ENCODE measurements around the gene PRPF19. TPM values are rescaled to one million over a fixed set of nuclear protein-coding genes. Genes with fewer than 3 reads are reported as not detected.
"Not testable (repeated sequence)": the region's sequence is repeated elsewhere in the genome, so short reads cannot be mapped to it uniquely, and the experiment has no call there.

The PRPF19 gene
- total RNA-seq, 1 donor from 2014 or later = 70.6 TPM

GRCh38 chr11:60923326-60923725 lies 16.9 kb upstream of the PRPF19 start:
- DNase-seq (ENCODE audit: low spot score) = no peak

GRCh38 chr11:60922906-60923305 lies 16.5 kb upstream of the PRPF19 start:
- no peak for DNase-seq (ENCODE audit: low spot score)

DNA sequence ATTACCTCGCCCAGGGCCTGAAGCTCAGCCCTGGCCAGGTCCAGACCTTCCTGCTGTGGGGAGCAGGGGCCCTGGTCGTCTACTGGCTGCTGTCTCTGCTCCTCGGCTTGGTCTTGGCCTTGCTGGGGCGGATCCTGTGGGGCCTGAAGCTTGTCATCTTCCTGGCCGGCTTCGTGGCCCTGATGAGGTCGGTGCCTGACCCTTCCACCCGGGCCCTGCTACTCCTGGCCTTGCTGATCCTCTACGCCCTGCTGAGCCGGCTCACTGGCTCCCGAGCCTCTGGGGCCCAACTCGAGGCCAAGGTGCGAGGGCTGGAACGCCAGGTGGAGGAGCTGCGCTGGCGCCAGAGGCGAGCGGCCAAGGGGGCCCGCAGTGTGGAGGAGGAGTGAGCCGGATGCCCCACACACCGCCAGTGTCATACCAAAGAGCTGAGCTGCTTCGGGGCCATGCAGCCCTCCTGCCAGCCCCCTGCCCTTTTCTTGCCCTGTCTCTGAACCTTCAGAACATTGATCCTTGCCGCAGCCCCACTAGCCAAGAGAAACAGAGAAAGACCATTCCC lies 15.5 kb upstream of the PRPF19 start:
- no peak for DNase-seq (ENCODE audit: low spot score)

DNA sequence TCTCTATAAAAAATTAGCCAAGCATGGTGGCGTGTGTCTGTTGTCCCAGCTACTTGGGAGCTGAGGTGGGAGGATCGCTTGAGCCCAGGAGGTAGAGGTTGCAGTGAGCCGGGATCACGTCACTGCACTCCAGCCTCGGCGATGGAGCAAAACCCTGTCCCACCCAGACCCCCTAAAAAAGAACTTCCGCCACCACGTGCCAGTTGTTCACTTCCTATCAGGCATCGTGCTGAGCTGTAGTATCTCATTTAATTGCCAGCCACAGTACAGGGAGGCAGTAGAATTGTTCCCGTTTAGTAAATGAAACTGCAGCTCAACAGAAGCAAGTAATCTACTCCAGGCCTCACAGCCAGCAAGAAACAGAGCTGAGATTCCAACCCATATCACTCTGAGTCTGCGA lies 14.9 kb upstream of the PRPF19 start:
- DNase-seq (ENCODE audit: low spot score) = no peak

- DNase-seq (ENCODE audit: low spot score) = no peak
Observed at GRCh38 chr11:60919956-60920355, 13.6 kb upstream of the PRPF19 start.

DNA sequence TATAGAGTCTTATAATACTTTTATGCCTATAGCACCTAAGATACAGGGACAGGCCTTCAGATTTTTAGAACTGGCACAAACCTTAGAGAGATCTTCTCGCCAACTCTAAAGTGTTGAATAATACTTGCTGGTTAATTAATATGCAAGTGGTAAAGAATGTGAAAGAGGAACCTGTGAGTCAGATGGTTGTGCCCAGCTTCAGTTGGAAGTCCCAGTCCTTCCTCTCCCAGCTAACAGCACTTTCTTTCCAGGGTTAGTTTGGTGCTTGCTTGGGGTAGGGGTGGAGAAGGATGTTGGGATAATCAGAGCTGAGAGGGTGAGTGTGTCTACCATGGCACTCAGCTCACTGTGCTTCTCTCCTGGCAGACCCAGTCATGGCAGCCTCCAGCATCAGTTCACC lies 12.9 kb upstream of the PRPF19 start:
- DNase-seq (ENCODE audit: low spot score) = no peak

GRCh38 chr11:60918939-60919265 lies 12.5 kb upstream of the PRPF19 start:
- no peak for DNase-seq (ENCODE audit: low spot score)

DNA sequence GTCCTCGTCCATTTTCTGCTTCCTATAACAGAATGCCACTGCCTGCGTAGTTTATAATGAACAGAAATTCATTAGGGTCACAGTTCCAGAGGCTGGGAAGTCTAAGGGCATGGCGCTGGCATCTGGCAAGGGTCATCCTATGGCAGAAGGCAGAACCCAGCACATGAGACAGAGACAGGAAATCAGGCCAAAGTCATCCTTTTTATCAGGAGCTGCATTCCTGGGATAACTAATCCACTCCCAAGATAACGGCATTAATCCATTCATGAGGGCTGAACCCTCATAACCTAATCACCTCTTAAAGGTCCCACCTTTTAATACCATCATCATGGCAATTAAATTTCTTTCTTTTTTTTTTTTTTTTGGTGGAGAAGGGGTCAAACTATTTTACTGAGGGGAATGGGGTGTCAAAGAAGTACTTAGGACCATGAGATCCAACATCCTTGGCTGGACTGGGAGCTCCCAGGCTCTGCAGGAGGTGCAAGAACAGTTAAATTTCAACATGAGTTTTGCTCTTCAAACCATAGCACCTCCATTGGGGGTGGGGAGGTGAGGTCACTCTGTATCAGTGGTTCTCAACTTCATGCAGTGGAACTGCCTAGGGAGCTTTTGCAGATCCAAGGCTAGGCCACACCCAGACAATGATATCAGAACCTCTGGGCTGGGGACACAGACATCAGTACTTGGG lies 12.0 kb upstream of the PRPF19 start:
- no peak for DNase-seq (ENCODE audit: low spot score)

GRCh38 chr11:60917267-60917666 lies 10.9 kb upstream of the PRPF19 start:
- no peak for DNase-seq (ENCODE audit: low spot score)

GRCh38 chr11:60916669-60917206 lies 10.4 kb upstream of the PRPF19 start:
- no peak for DNase-seq (ENCODE audit: low spot score)

- DNase-seq (ENCODE audit: low spot score) = peak; percentile 54
Observed at GRCh38 chr11:60915248-60915914, 9.0 kb upstream of the PRPF19 start.

- DNase-seq (ENCODE audit: low spot score) = no peak
Observed at GRCh38 chr11:60914633-60915247, 8.4 kb upstream of the PRPF19 start.

- DNase-seq (ENCODE audit: low spot score) = peak; percentile 89
Observed at GRCh38 chr11:60913793-60914632, 7.6 kb upstream of the PRPF19 start, which contains the start of gene TMEM109. Gene TMEM109, plus strand, starts transcription at chr11:60914158. Its CDS starts 5,536 bp downstream, at chr11:60919694.

DNA sequence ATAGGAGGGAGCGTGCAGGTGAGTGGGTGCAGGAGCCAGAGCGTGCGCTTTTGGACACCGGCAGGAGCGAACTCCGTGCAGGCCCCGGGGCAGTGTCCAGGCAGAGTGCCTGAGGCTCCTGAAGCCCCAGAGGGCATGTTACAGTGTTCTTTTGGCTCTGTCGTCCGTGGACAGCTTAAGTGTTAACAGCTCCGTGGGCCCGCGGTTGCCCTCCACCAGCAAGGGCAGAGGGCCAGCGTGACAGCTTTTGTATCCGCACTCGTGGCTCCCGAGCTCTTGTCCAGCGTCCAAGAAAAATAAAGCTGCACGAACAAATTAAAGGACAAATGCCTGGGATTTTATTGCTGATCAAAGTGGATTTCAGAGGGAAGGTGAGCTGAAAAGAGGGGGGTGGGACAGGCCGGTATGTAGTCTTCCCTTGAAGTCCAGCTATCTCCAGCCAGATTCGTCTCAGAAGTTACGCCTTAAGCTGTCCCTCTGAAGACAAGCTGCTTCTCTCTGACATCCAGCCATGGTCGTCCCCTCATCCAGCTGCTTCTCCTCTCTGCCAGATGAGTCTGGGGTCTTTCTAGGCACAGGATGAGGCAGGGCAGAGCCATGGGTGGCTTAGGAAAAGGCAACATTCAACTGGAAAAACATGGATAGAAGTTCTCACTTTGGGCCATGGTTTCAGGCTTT lies 6.6 kb upstream of the PRPF19 start:
- DNase-seq (ENCODE audit: low spot score) = no peak

DNA sequence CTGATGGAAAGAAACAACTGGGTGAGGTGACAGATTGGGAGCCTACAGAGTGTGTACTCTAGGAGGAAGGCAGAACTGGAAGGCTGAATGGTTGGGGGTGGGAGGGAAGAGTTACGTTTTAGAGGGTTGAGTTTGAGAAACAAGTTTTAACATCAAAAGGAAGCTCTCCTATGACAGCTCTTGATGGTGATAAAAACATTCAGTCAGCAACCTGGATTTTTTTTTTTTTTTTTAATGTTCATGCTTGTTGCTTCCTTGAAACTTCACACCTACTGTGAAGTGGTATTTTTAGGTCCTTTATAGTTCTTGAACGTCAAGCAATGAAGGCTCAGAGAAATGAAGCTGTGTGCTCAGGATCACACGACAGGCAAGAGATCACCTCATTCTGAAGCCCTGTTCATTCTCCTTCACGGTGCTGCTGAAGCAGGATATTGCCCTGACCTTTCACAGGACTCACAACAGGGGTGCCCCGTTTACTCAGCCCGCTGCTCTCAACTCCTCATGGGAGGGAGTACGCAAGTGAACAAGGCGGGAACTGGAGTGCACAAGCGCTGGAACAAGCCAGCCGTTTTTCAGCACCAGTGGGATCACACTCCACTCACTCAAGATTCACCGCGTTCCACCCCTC lies 6.0 kb upstream of the PRPF19 start:
- no peak for DNase-seq (ENCODE audit: low spot score)

DNA sequence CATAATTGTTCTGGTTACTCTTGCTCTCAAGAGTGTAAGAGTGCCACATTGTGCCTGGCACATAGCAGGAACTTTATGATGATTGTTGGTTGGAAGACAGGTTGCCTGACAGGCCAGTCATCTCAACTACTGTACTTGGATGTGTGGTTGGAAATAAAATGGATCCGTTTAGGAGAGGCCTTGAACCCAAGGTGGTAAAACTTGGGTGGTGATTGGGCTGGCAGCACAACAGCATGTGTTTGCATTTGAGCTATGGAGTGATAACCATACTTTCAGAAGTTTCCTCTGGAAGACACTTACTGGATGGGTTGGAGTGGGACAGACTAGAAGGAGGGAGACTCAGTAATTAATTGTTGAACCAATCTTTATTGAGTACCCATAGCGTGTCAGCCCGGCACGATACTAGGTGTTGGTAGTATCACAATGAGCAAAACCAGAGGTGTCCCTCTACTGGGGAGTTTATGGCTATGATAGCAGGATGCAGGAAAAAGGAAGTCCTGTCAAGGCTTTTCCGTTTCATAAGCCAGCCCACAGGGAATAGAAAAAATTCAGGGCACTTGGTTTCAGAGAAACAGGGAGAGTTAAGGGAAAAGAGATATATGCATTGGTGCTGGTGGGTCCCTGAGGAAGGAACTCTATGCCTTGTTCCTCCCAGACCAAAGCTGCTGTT lies 4.5 kb upstream of the PRPF19 start:
- DNase-seq (ENCODE audit: low spot score) = no peak

DNA sequence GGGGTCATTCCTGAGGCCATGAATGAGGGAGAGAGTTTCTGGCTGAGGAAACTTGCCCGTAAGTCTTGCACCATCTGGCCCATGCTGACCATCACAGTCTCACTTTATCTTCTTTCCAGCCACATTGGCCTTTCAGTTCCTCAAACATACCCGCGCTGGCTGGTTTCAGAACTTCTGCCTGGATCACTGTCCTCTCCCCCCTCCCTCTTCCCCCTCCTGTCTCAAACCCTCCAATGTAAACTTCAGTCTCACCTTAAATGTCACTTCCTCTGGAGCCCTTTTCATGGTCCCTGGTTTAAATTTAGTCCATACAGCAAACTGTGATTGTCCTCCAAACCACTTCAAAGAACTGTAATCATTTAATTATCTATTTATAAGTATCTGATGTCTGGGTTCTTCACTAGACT lies 3.9 kb upstream of the PRPF19 start:
- DNase-seq (ENCODE audit: low spot score) = peak; percentile 30

- DNase-seq (ENCODE audit: low spot score) = not testable (repeated sequence)
Observed at GRCh38 chr11:60909680-60910280, 3.4 kb upstream of the PRPF19 start.

GRCh38 chr11:60908803-60909202 lies 2.4 kb upstream of the PRPF19 start:
- DNase-seq (ENCODE audit: low spot score) = no peak
